HL-60 (cell line): ENCODE data around the gene SDK1.

Experiments
- DNase-seq, 2 experiments: peaks; one replicate each; pipeline ENCODE4 v3.0.0-alpha.2; 2010 to 2020; ENCODE audit warnings: low read depth in 1 of 2, low spot score in 1 of 2
- H3K27ac ChIP-seq: fragments of 250-450 bp; sonication (Bioruptor Pico); replicated peaks from 2 replicates; pipeline ENCODE4 v1.5.1; 2020; ENCODE audit warnings: mild to moderate bottlenecking, moderate library complexity
- H3K27me3 ChIP-seq: fragments of 250-450 bp; sonication (Bioruptor Pico); 2 replicates; pipeline ENCODE4 v1.5.1; 2021; ENCODE audit warnings: mild to moderate bottlenecking, moderate library complexity; ENCODE audit not compliant: insufficient read depth, poor library complexity, severe bottlenecking
- H3K4me3 ChIP-seq: replicated peaks from 2 replicates; pipeline ENCODE4 v1.5.1; 2011; ENCODE audit warnings: mild to moderate bottlenecking, control low read depth, low read length; ENCODE audit not compliant: insufficient read depth
- CTCF ChIP-seq: IDR thresholded peaks from one replicate; pipeline ENCODE4 v1.5.1; 2011; ENCODE audit warnings: low read length, control low read depth, inconsistent platforms; ENCODE audit not compliant: insufficient read depth
- GABPA ChIP-seq: IDR thresholded peaks from 2 replicates; pipeline ENCODE4 v1.6.1; 2012; ENCODE audit warnings: low read depth
- POLR2AphosphoS5 ChIP-seq: IDR thresholded peaks from 2 replicates; pipeline ENCODE4 v1.6.1; 2012; ENCODE audit warnings: low read depth
- REST ChIP-seq: IDR thresholded peaks from 2 replicates; pipeline ENCODE4 v1.6.1; 2012; ENCODE audit warnings: low read depth; ENCODE audit not compliant: insufficient replicate concordance
- SPI1 ChIP-seq: IDR thresholded peaks from 2 replicates; pipeline ENCODE4 v1.6.1; 2012; ENCODE audit warnings: low read depth, mild to moderate bottlenecking, borderline replicate concordance

SDK1 gene

GRCh38 chr7:3847336-3847735 is 546.3 kb downstream of the SDK1 start:
- TF ChIP-seq CTCF (no peak), GABPA (no peak), SPI1 (no peak), POLR2AphosphoS5 (no peak), REST (no peak)
- no peak for DNase-seq
- Histone ChIP-seq H3K27ac (no peak overlapping the region), H3K4me3 (no peak overlapping the region), H3K27me3 (no peaks in the 10 kb centered on the region)

GRCh38 chr7:3859431-3859830 is 558.4 kb downstream of the SDK1 start:
- TF ChIP-seq REST = no peak
- TF ChIP-seq POLR2AphosphoS5 = no peak
- no peak overlapping the region for H3K4me3 ChIP-seq
- no peak for DNase-seq
- no peak overlapping the region for H3K27ac ChIP-seq
- H3K27me3 ChIP-seq = no peaks in the 10 kb centered on the region

- DNase-seq = no peak
- Histone ChIP-seq H3K27ac (no peak overlapping the region), H3K4me3 (no peak overlapping the region), H3K27me3 (no peaks in the 10 kb centered on the region)
- no peak for TF ChIP-seq CTCF
- TF ChIP-seq SPI1 = no peak
- no peak for TF ChIP-seq REST
- TF ChIP-seq GABPA = no peak
- no peak for TF ChIP-seq POLR2AphosphoS5
Observed at GRCh38 chr7:3860932-3861331, 559.9 kb downstream of the SDK1 start.

GRCh38 chr7:3861386-3861785 is 560.3 kb downstream of the SDK1 start:
- H3K27me3 ChIP-seq = no peaks in the 10 kb centered on the region
- no peak overlapping the region for H3K27ac ChIP-seq
- H3K4me3 ChIP-seq = no peak overlapping the region
- no peak for DNase-seq
- no peak for TF ChIP-seq REST
- TF ChIP-seq CTCF = no peak
- TF ChIP-seq POLR2AphosphoS5 = no peak
- no peak for TF ChIP-seq GABPA
- no peak for TF ChIP-seq SPI1
